GM18861 (cell line): ENCODE results near the gene THSD4.

Experiments
- ATAC-seq: cut with Tn5 transposase; IDR thresholded peaks from one replicate; pipeline ENCODE4 v1.9.1; 2021; ENCODE audit not compliant: unreplicated experiment

THSD4 gene

DNA sequence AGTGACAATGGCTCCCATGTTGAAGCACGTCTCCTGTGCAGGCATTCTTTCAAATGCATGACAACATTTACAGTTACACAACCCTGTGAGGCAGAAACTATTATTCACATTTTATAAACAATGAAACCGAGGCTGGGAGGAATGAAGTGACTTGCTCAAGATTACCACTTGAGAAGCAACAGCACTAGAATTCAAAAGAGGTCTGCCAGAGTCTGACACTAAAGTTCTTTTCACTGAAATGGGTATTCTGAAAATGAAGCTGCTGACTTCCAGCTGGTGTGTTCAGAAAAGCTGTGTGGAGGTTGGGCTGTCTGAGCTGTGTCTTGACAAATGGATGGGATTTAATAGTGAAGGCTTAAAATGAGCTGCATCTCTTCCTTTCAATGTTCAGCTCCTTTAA lies 104.4 kb downstream of the THSD4 start:
- no peak for ATAC-seq

- no peak for ATAC-seq
Observed at GRCh38 chr15:71220828-71221227, 105.6 kb downstream of the THSD4 start.

DNA sequence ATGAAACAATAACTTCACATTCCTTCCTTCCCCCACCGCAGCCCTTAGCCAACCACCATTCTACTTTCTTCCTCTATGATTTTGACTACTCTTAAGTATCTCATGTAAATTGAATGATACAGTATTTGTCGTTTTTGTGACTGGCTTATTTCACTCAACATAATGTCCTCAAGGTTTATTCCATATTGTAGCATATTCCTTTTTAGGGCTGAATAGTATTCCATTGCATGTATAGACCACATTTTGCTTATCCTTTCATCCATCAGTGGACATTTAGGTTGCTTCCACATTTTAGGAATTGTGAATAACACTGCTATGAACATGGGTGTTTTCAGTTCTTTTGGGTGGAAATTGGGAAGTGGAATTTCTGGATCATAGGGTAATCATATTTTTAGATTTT lies 106.1 kb downstream of the THSD4 start:
- no peak for ATAC-seq

DNA sequence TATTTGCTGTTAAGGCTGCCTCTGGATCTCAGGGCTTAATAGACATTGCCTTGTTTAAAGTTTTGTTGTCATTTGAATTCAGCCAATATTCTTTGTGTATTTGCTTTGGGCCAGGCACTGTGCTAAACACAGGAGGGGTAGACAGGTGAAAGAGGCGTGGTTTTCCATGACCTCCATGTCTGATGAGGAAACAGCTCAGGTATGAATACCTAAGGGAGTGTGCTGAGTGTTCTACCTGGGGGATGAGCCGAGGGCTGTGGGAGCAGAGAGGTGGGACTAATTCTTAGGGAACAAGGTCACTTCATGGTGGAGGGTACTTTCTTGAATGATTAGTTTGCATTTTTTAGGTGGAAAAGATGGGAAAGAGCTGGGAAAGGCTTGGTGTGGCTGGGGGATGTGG lies 108.2 kb downstream of the THSD4 start:
- no peak for ATAC-seq

DNA sequence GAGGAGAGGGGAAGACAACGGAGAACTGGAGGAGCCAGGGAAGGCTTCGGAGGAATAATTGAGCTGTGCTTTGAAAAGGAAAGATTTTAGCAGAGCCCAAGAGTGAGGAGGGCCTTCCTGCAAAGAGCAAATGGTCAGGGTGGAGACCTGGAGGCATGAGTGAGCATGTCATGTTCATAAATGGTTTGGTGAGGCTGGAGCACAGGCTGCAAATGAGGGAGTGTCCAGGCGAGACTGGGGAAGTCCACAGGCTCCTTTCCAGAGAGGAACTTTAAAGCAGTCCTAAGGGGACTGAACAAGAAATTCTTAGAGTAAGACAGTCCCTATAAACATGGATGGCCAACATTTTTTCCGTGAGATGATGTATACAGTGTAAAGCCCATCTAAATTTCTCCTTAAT lies 108.8 kb downstream of the THSD4 start:
- ATAC-seq, result no peak

DNA sequence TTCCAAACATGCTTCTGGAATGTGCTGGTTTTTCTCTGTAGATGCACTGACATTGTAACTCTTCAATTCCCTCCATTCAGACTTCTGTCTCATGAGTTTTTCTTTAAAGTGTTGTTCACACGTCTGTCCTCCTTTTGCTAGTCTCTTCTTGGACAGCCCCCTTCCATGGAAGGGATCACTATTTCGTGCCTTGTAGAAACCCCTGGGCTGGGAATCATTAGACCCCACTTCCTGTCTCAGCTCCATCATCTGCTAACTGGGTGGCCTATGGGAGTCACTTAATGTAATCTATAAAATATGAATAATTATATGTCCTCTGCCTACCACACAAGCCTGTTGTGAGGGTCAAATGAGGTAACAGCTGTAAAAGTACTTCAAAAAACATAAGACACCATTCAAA lies 110.6 kb downstream of the THSD4 start:
- no peak for ATAC-seq

DNA sequence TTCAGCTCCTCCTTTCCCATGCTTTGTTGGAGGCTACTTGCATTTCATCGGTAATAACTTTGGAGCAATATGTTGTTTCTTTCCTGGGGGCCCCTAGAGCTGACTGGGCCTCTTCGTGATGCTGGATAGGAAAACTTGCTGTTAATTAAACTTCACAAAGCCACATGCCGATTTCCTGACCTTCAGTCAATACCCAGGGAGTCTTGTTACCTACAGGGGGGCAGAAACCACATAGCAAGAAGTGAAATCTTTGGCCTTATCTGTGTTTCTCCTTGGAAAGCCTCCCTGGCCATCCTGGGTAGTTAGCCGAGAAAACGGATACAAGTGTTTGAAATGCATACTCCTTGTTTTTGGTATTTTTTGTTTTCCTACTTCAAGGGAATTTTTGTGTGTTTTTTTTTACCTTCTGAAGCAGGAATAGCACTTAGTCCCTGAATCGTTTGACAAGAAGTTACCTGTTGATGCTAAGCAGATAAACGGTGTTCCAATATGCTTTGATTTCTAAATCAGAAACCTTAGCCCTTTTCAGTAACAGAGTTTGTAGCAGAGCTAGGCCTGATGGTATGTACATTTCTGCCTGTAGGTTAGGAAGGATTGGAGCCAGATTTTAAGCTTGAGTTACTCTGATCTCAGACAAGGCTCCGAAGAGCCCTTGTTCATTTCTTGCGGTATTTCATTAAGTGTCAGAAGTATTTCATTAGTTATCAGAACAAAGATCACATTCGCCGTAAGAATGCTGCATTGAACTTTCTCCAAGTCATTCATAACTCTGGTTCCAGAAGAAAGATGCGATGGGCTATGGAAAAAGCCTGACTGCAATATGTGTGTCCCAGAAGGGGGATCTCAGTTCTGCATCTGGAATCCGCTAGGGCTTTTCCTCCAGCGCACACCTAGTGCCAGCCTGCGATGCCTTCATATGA lies 111.5 kb downstream of the THSD4 start:
- ATAC-seq, result no peak

DNA sequence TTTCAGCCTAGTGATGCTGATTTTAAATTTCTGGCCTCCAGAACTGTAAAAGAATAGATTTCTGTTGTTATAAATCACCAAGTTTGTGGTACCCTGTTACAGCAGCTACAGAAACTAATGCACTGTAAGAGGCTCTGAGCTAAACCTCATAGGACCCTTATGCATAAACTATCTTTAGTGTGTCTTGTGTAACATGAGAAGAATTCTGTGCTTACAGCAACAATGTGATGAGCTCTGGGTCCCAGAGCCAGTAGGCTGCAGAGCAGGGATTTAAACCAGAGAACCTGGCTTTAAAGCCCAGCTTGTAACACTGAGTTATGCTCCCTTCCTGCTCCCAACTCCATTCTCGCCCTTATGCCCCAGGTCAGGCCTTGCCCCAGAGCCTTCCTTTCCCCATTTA lies 113.1 kb downstream of the THSD4 start:
- no peak for ATAC-seq

GRCh38 chr15:71230303-71230702 lies 115.0 kb downstream of the THSD4 start:
- no peak for ATAC-seq

DNA sequence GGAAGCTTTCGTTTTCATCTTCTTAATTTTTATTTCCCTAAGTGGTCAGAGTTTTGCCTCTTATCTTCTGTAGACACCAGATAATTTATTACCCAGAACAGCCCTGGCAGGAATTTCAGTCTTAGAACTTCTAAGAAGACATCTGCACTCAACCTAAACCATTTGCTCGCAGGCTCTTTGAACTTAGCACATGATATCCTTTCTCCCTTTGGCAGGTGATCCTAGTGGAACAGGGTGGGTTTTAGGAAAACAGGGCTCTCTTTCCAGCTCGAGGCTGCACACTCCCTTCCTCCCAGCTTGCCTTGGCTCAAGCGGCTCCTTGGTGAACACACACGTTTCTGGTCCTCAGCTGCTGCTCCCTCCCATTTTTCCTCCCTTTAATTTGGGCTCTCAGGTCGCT lies 116.5 kb downstream of the THSD4 start:
- ATAC-seq, result no peak

DNA sequence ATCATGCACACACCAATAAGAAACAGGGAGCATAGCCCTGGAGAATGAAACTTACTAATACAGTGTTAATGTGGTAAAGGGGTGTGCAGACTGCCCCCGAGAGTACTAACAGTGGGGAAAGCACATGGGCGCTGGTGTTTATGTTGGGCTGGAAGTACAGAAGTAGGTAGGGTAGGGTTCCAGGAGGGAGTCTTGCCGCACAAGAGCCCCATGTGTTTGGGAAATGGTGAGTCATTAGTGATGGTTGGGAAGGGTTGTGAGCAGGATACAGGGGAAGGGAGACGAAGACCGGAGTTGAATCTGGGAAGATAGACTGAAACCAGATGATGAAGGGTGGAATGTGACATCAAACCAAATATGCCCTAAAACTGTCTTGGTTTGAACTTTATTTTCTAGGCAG lies 117.1 kb downstream of the THSD4 start:
- ATAC-seq, result no peak

DNA sequence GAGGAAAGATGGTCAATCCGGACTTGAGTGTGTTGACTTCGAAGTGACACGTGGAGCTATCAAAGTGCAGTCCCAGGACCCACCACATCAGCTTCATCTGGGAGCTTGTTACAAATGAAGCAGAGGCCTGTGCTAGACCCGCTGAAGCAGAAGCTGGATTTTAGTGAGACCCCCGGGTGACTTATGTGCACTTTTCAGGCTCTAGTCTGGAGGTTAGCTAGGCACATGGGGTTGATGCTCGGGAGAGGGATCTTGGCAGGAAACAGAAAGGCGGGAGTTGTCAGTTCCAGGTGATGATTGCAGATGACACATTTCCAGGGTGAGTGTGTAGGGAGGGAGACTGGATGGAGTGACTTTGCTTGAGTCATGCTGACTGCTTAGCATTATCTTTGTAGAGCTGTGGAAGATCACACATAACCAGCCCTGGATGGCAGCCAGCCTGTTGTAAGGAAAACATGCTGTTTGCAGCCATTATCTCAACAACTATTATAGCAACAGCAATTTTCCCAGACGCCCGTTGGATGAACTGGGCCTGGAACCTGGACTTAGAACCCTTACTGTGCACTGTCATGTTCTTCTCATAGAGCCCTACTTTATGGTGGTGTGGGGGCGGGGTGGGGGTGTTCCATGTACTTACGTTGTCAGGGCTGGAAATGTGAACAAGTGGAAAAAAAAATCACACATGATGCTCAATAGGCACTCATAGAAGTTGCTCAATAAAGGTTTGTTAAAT lies 122.4 kb downstream of the THSD4 start:
- ATAC-seq, result no peak

- ATAC-seq, result no peak
Observed at GRCh38 chr15:71238926-71239325, 123.7 kb downstream of the THSD4 start.

DNA sequence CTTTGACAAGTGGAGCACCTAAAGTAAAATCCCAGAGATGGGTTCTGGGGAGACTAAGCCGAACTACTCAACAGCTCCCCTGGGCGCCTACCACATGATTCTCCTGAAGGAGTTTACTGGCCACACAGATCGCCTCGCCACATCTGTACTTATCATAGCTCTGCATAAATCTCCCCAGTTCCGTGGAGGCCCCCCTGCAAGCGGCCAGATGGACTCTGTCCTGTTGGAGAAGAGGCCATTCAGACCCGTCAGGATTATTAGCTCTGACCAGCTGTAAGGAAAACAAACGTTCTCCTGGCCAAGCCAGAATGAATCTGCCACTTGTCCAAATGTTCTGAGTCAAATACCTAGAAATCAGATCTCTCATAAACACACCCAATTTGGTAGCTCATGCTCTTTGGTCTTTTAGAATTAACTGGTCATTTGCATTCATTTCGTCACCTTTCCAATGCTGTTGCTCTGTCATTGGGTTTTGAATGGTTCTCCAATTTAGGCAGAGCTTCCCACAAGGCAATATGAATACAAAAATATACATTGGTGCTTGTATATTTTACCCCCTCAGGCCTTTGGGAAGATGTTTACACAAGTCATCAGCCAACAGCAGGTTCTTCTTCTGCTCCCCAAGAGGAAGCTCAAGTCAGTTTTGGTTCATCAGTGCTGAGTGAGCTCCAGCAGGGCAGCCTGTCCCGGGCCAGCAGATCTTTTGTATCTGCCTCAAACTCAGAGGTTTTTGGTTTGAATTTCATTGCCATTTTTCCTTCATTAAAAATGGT lies 124.5 kb downstream of the THSD4 start:
- no peak for ATAC-seq

DNA sequence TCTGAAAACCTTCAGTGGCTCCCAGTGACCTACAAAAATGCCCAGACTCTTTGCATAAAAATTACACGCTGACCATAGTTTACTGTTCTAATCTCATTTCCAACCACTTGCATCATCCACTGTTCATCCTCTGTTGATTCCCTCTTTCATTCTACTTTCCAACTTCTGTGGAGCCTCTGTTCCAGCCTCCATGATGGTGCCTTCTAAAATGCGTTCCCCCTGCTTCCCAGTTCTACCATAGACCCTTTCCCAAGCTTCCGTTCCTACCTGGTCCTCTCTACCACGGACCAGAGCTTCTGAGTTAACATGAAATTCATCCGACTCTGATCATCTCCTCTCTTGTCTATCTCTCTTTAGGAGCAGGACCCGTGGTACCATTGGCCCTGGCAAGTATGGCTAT lies 127.0 kb downstream of the THSD4 start:
- no peak for ATAC-seq

- no peak for ATAC-seq
Observed at GRCh38 chr15:71244250-71244649, 129.0 kb downstream of the THSD4 start.

DNA sequence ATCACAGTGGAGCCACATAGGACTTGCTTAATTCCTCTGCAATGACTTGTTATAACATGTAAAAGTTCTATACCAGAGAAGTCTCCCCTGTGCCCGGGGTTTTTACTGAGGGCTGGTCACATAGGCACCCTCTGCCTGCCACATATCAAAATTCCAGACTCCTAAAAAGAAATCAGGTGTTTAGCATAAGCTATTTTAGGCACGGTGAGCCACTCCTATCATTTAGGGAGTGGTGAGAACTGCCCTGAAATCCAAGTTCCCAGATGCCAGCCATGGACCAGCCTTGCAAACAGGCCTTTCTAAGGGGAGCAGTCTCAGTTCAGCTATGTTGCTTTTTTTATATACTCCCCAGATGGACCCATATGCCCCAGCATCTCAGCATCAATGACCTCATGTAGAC lies 130.3 kb downstream of the THSD4 start:
- no peak for ATAC-seq

DNA sequence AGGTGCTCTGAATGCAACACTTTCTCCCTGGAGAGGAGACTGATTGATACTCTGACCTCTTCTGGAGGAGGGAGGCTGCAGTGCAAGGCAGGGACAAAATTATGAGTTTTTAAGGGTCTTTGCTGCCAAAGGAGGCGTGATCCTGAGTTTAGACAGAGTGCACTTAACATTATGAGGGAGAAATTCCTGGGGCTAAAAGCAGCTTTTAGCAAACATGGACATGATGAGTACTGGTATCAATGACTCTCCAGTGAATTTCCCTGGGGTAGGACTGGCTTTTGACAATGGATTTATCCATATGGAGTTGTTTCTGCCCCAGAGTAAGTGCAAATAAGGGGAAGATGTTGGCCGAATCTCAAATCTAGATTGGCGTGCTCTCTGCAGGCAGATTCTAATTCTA lies 133.1 kb downstream of the THSD4 start:
- no peak for ATAC-seq

DNA sequence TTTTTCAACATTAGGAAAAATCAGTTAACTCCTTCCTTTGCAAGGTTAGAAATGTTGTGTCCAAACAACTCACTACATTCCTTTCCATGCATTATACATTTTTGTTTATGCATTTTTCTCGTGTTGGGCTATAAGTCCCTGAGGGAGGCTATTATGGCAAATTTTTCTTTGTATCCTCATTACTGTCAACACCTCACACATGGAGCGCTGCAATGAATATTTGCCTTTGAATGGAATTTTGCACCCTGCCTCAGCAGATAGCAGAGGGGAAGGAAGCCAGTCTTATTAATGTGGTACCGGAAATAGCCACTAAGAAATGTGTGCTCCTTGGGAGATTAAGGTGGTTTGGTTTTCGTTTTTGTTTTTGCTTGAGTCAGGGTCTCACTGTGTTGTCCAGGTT lies 134.7 kb downstream of the THSD4 start:
- no peak for ATAC-seq

GRCh38 chr15:71250936-71251583 lies 135.8 kb downstream of the THSD4 start:
- no peak for ATAC-seq

DNA sequence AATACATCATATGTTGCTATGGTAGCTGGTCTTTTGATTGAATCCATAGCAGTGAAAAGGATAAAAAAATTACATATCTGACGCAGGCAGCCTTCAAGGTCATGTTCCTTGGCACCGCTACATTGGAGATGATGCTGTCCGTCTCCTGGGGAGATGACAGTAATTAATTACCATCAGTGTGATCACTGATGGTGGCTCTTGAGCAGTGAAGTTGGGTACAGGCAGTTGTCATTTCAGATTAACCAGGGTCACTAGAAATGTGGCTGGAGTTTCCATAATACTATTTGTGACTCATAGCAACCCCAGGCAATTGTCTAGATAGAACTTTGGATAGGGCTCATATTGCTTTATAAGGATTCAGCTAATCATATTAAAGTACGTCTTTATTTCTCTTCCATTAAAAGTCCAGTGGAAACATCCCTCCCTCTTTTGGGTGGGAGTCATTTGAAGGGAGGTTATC lies 136.3 kb downstream of the THSD4 start:
- ATAC-seq, result no peak
